Panc1 (cell line): ENCODE data around the gene CNKSR3. TPM values are rescaled to one million over a fixed set of nuclear protein-coding genes. Genes with fewer than 3 reads are reported as not detected.

Experiments used
- ATAC-seq: fragments of 200-7000 bp; cut with Tn5 transposase; 2 replicates; pipeline ENCODE4 v1.9.1; 2020; ENCODE audit warnings: mild to moderate bottlenecking, moderate library complexity
- BruUV-seq: library from RNA; stranded (reverse); fragments of 400-500 nt; replicated peaks from 2 replicates; lab custom pipeline; 2021; lab: Mats Ljungman, UMichigan
- CTCF ChIA-PET: fragments of 300-600 bp; sonication (Branson Sonifier 250); formaldehyde crosslinking; loops from one replicate; lab custom pipeline; 2022; ENCODE audit warnings: antibody characterized with exemption; lab: Charles Lee
- POLR2A ChIA-PET: fragments of 300-600 bp; sonication (Branson Sonifier 250); formaldehyde crosslinking; loops from one replicate; lab custom pipeline; 2022; ENCODE audit warnings: antibody characterized with exemption; lab: Charles Lee
- DNase-seq: peaks from one replicate; pipeline ENCODE4 v3.0.0-alpha.2; 2010; ENCODE audit warnings: low read depth, low spot score
- H3K27ac ChIP-seq: 2 replicates; pipeline ENCODE4 v1.5.1; 2011; ENCODE audit warnings: mild to moderate bottlenecking, low read length, inconsistent platforms
- H3K27me3 ChIP-seq: fragments of 200-500 bp; sonication (Bioruptor generic); 2 replicates; pipeline ENCODE4 v1.6.0; 2014; ENCODE audit warnings: low read length, inconsistent platforms; ENCODE audit not compliant: control insufficient read depth, insufficient read depth
- H3K36me3 ChIP-seq: fragments of 200-500 bp; sonication (Bioruptor generic); 2 replicates; pipeline ENCODE4 v1.5.1; 2014; ENCODE audit warnings: inconsistent platforms, mild to moderate bottlenecking, low read length, moderate library complexity; ENCODE audit not compliant: control insufficient read depth, insufficient read depth
- H3K4me1 ChIP-seq: 2 replicates; pipeline ENCODE4 v1.5.1; 2011; ENCODE audit warnings: inconsistent platforms, mild to moderate bottlenecking, low read length, moderate library complexity; ENCODE audit not compliant: control insufficient read depth, insufficient read depth
- H3K4me3 ChIP-seq, 2 experiments: 2 replicates each; pipeline ENCODE4 v1.5.1; 2011 to 2012; ENCODE audit warnings: low read depth in 2 of 2, low read length in 2 of 2, mild to moderate bottlenecking in 2 of 2, inconsistent platforms in 1 of 2, moderate library complexity in 1 of 2
- H3K9me3 ChIP-seq: fragments of 200-500 bp; sonication (Bioruptor generic); 2 replicates; pipeline ENCODE4 v1.5.1; 2014; ENCODE audit warnings: low read depth, mild to moderate bottlenecking, inconsistent platforms, low read length, moderate library complexity; ENCODE audit not compliant: control insufficient read depth, insufficient read depth
- POLR2AphosphoS5 ChIP-seq: IDR thresholded peaks from 2 replicates; pipeline ENCODE4 v1.6.1; 2012; ENCODE audit warnings: mild to moderate bottlenecking, low read depth, low read length, moderate library complexity
- REST ChIP-seq, 2 experiments: IDR thresholded peaks; 2 replicates each; pipeline ENCODE4 v1.6.1; 2011 to 2012; ENCODE audit warnings: low read depth in 2 of 2, control low read depth in 1 of 2, low read length in 1 of 2, mild to moderate bottlenecking in 1 of 2, moderate library complexity in 1 of 2; ENCODE audit not compliant: insufficient read depth in 1 of 2
- SIN3A ChIP-seq: IDR thresholded peaks from 2 replicates; pipeline ENCODE4 v1.6.1; 2012; ENCODE audit warnings: low read depth, mild to moderate bottlenecking, low read length, moderate library complexity, borderline replicate concordance; ENCODE audit not compliant: insufficient read depth
- TCF7L2 ChIP-seq: IDR thresholded peaks from 2 replicates; pipeline ENCODE4 v1.6.1; 2011; ENCODE audit warnings: mild to moderate bottlenecking, low read depth, low read length, inconsistent platforms
- in situ Hi-C: cut with HindIII; loops from 2 replicates; pipeline ENCODE4 v1.10.0; 2016; ENCODE audit warnings: low sequenced_read_pairs, low pct_unique_long_range_greater_than_20kb
- intact Hi-C: fragments of 100-400 bp; cut with micrococcal nuclease; formaldehyde crosslinking; loops from one replicate; pipeline ENCODE4 v1.10.0; 2022; ENCODE audit not compliant: unreplicated experiment
- total RNA-seq: library from RNA; stranded (reverse); gene quantifications from one replicate; pipeline ENCODE4 v1.2.1, GENCODE V29; 2021; ENCODE audit not compliant: unreplicated experiment
- TF ChIP-seq, protein P1 (sequence below): fragments of 450-650 bp; IDR thresholded peaks from 2 replicates; pipeline ENCODE4 v1.5.1; 2017; ENCODE audit warnings: mild to moderate bottlenecking

CNKSR3 gene
- total RNA-seq, 1 experiment from 2014 or later, result 18.2 TPM

GRCh38 chr6:154354265-154354777, 156.2 kb downstream of the CNKSR3 start:
- TF ChIP-seq REST (IDR thresholded peaks at IDR 0.05; ENCODE audit: insufficient read depth in 1 of 2, low read depth in 2 of 2, low read length in 1 of 2) (no peak), SIN3A (no peak), TCF7L2 (no peak), POLR2AphosphoS5 (no peak)
- TF ChIP-seq, protein P1, sequence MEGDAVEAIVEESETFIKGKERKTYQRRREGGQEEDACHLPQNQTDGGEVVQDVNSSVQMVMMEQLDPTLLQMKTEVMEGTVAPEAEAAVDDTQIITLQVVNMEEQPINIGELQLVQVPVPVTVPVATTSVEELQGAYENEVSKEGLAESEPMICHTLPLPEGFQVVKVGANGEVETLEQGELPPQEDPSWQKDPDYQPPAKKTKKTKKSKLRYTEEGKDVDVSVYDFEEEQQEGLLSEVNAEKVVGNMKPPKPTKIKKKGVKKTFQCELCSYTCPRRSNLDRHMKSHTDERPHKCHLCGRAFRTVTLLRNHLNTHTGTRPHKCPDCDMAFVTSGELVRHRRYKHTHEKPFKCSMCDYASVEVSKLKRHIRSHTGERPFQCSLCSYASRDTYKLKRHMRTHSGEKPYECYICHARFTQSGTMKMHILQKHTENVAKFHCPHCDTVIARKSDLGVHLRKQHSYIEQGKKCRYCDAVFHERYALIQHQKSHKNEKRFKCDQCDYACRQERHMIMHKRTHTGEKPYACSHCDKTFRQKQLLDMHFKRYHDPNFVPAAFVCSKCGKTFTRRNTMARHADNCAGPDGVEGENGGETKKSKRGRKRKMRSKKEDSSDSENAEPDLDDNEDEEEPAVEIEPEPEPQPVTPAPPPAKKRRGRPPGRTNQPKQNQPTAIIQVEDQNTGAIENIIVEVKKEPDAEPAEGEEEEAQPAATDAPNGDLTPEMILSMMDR, result no peak
- intact Hi-C loops (no loop called here), in situ Hi-C loops (no loop called here)
- no peaks in the 10 kb centered on the region for H3K27me3 ChIP-seq
- no peak for ATAC-seq
- DNase-seq, result no peak
- BruUV-seq, result no TSS peak
- H3K4me1 ChIP-seq, result no peaks in the 10 kb centered on the region
- no peak overlapping the region for H3K27ac ChIP-seq
- no peaks in the 10 kb centered on the region for H3K36me3 ChIP-seq
- POLR2A ChIA-PET, result no interaction called here
- CTCF ChIA-PET, result no interaction called here
- no peaks in the 10 kb centered on the region for H3K9me3 ChIP-seq
- H3K4me3 ChIP-seq, result no peak overlapping the region

DNA sequence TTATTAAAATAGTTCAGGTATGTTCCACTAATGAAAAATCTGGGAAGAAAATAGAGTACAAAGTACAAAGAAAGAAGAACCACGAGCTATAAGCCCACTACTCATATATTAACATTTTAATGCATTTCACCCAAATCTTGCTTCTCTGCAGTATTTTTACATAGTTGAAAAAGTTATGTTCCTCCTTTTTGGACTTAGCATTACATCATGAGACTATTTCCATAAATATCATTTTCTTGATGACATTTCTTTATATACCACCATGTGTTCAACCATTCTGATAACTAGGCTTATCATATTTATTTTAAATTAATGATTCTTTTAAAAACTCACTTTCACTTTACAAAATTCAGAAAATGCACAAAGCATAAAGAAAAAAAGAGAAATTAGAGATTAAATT, 156.9 kb downstream of the CNKSR3 start:
- Histone ChIP-seq H3K9me3 (no peaks in the 10 kb centered on the region), H3K36me3 (no peaks in the 10 kb centered on the region), H3K27ac (no peak overlapping the region), H3K4me1 (no peaks in the 10 kb centered on the region), H3K4me3 (no peak overlapping the region), H3K27me3 (no peaks in the 10 kb centered on the region)
- DNase-seq, result no peak
- TF ChIP-seq POLR2AphosphoS5 (no peak), REST (IDR thresholded peaks at IDR 0.05; ENCODE audit: insufficient read depth in 1 of 2, low read depth in 2 of 2, low read length in 1 of 2) (no peak), TCF7L2 (no peak), SIN3A (no peak)
- TF ChIP-seq, protein P1, result no peak
- no TSS peak for BruUV-seq
- in situ Hi-C loops, result no loop called here
- CTCF ChIA-PET, result no interaction called here
- POLR2A ChIA-PET, result no interaction called here
- no peak for ATAC-seq
- intact Hi-C loops, result no loop called here
